Measurements from ENCODE around the gene TPM4. TPM values are rescaled to one million over a fixed set of nuclear protein-coding genes. Genes with fewer than 3 reads are reported as not detected.

Gene TPM4
- polyA plus RNA-seq, 2 donors = 350 to 439 TPM

DNA sequence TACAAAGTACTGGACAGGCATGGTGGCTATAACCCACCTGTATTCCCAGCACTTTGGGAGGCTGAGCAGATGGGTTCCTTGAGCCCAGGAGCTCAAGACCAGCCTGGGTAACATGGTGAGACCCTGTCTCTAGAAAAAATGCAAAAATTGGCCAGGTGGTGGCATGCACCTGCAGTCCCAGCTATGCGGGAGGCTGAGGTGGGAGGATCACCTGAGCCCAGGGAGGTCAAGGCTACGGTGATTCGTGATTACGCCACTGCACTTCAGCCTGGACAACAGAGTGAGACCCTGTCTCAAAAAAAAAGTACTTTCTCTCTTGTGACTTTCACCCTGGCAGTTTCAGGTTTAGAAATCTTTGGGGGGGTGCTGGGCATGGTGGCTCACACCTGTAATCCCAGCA, 24.2 kb downstream of the TPM4 start:
- WGBS, 2 donors = 94 to 96% methylated on average over 4 of the region's 4 CpGs
- Histone ChIP-seq H3K27ac (ENCODE audit: low read depth in 2 of 2, low read length in 1 of 2) (peak overlapping the region in 1 of 2 donors; percentile 21), H3K27me3 (ENCODE audit: control insufficient read depth in 1 of 2, insufficient read depth in 2 of 2, low read length in 2 of 2) (no peaks in the 10 kb centered on the region), H3K9me3 (ENCODE audit: control insufficient read depth in 2 of 2, insufficient read depth in 1 of 2, low read depth in 1 of 2, low read length in 1 of 2) (no peaks in the 10 kb centered on the region), H3K36me3 (ENCODE audit: control insufficient read depth in 2 of 2, insufficient read depth in 2 of 2, low read length in 1 of 2) (peaks cover 10 to 20% of the 10 kb centered on the region in 2 donors), H3K4me1 (ENCODE audit: control insufficient read depth in 2 of 2, insufficient read depth in 2 of 2, low read length in 1 of 2) (peaks cover 0 to 6% of the 10 kb centered on the region in 2 donors), H3K4me3 (ENCODE audit: low read depth in 1 of 2, low read length in 2 of 2) (no peak overlapping the region)

- Histone ChIP-seq H3K9me3 (ENCODE audit: control insufficient read depth in 2 of 2, insufficient read depth in 1 of 2, low read depth in 1 of 2, low read length in 1 of 2) (no peaks in the 10 kb centered on the region), H3K36me3 (ENCODE audit: control insufficient read depth in 2 of 2, insufficient read depth in 2 of 2, low read length in 1 of 2) (peaks cover 10 to 14% of the 10 kb centered on the region in 2 donors), H3K4me1 (ENCODE audit: control insufficient read depth in 2 of 2, insufficient read depth in 2 of 2, low read length in 1 of 2) (peaks cover 0 to 2% of the 10 kb centered on the region in 2 donors), H3K27ac (ENCODE audit: low read depth in 2 of 2, low read length in 1 of 2) (no peak overlapping the region), H3K4me3 (ENCODE audit: low read depth in 1 of 2, low read length in 2 of 2) (no peak overlapping the region), H3K27me3 (ENCODE audit: control insufficient read depth in 1 of 2, insufficient read depth in 2 of 2, low read length in 2 of 2) (no peaks in the 10 kb centered on the region)
- 90 to 91% methylated on average over 6 of the region's 6 CpGs for WGBS, 2 donors
Observed at GRCh38 chr19:16104722-16105121, 28.4 kb downstream of the TPM4 start.

DNA sequence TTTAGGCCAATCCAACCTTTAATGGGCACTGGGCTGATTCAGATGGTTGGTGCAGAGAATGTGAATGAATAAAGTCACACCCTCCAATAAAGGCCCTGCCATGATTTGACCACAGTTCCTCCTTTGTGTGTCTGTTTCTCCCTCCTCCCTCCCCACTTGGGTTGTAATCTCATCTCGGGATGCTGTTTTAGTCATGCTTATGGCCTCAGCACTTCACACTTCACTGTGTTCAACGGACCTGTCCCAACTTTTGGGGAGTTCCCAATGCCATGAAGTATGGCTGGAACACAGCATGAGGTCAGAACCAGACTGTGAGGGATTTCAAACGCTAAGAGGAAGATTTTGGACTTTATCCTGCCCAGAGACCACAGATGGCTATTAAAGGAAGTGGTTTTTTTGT, 29.8 kb downstream of the TPM4 start:
- Histone ChIP-seq H3K27ac (ENCODE audit: low read depth in 2 of 2, low read length in 1 of 2) (peak overlapping the region; percentile 14 to 61), H3K9me3 (ENCODE audit: control insufficient read depth in 2 of 2, insufficient read depth in 1 of 2, low read depth in 1 of 2, low read length in 1 of 2) (no peaks in the 10 kb centered on the region), H3K4me3 (ENCODE audit: low read depth in 1 of 2, low read length in 2 of 2) (no peak overlapping the region), H3K36me3 (ENCODE audit: control insufficient read depth in 2 of 2, insufficient read depth in 2 of 2, low read length in 1 of 2) (peaks cover 4 to 12% of the 10 kb centered on the region in 2 donors), H3K27me3 (ENCODE audit: control insufficient read depth in 1 of 2, insufficient read depth in 2 of 2, low read length in 2 of 2) (no peaks in the 10 kb centered on the region), H3K4me1 (ENCODE audit: control insufficient read depth in 2 of 2, insufficient read depth in 2 of 2, low read length in 1 of 2) (peaks cover 0 to 2% of the 10 kb centered on the region in 2 donors)
- 17 to 20% methylated on average over 3 of the region's 3 CpGs for WGBS, 2 donors

- Histone ChIP-seq H3K36me3 (ENCODE audit: control insufficient read depth in 2 of 2, insufficient read depth in 2 of 2, low read length in 1 of 2) (no peaks in the 10 kb centered on the region), H3K27me3 (ENCODE audit: control insufficient read depth in 1 of 2, insufficient read depth in 2 of 2, low read length in 2 of 2) (no peaks in the 10 kb centered on the region), H3K4me1 (ENCODE audit: control insufficient read depth in 2 of 2, insufficient read depth in 2 of 2, low read length in 1 of 2) (peaks cover 2 to 12% of the 10 kb centered on the region in 2 donors), H3K27ac (ENCODE audit: low read depth in 2 of 2, low read length in 1 of 2) (peak within 1 kb of the TSS; percentile 88 to 89), H3K9me3 (ENCODE audit: control insufficient read depth in 2 of 2, insufficient read depth in 1 of 2, low read depth in 1 of 2, low read length in 1 of 2) (no peaks in the 10 kb centered on the region), H3K4me3 (ENCODE audit: low read depth in 1 of 2, low read length in 2 of 2) (peak within 1 kb of the TSS; percentile 71 to 78)
- 1% methylated on average over 68 to 81 of the region's 81 CpGs for WGBS, 2 donors
Observed at GRCh38 chr19:16111160-16111908, 35.0 kb downstream of the TPM4 start, which contains the start of gene RAB8A. Gene RAB8A, plus strand, starts transcription at chr19:16111889. Its CDS starts 13 bp downstream, at chr19:16111902.

DNA sequence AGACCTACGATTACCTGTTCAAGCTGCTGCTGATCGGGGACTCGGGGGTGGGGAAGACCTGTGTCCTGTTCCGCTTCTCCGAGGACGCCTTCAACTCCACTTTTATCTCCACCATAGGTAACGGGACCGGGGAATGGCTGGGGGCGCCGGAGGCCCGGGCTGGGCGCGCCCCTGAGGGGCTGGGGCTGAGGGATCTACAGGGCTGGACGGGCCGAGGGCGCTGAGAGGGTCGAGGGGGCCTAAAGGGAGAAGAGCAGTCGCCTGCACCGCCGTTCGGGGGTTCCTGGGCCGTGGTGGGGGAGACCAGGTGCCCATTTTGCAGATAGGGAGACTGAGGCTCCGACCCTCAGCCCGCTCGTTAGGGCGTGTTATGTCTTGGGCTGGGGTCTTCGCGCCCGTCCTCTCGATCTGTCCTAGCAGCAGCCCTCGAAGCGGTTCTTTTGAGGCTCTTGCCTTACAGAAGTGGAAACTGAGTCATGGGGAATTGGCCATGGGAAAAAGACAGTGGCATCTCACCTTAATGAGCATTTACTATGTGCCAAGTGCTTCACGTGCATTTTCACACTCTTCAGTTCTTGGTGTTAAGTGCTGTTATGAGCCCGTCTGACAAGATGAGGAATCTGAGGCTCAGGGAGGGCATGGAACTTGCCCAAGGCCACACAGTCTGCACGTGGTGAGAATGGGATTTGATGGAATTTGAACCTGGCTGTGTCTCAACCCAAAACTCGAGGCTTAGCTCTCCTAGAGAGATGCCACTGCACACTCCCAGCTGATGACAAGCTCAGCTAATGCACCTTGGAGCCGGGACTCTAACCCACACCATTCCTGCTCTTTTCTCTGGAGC, 35.8 kb downstream of the TPM4 start:
- 1 to 2% methylated on average over 36 to 37 of the region's 37 CpGs for WGBS, 2 donors
- Histone ChIP-seq H3K9me3 (ENCODE audit: control insufficient read depth in 2 of 2, insufficient read depth in 1 of 2, low read depth in 1 of 2, low read length in 1 of 2) (no peaks in the 10 kb centered on the region), H3K4me1 (ENCODE audit: control insufficient read depth in 2 of 2, insufficient read depth in 2 of 2, low read length in 1 of 2) (peaks cover 2 to 12% of the 10 kb centered on the region in 2 donors)

GRCh38 chr19:16112778-16113177, 36.5 kb downstream of the TPM4 start:
- peak overlapping the region in 1 of 2 donors; percentile 78 for H3K4me3 ChIP-seq (ENCODE audit: low read depth in 1 of 2, low read length in 2 of 2)
- no peaks in the 10 kb centered on the region for H3K9me3 ChIP-seq (ENCODE audit: control insufficient read depth in 2 of 2, insufficient read depth in 1 of 2, low read depth in 1 of 2, low read length in 1 of 2)
- H3K4me1 ChIP-seq (ENCODE audit: control insufficient read depth in 2 of 2, insufficient read depth in 2 of 2, low read length in 1 of 2) = peaks cover 2 to 12% of the 10 kb centered on the region in 2 donors
- H3K27ac ChIP-seq (ENCODE audit: low read depth in 2 of 2, low read length in 1 of 2) = peak overlapping the region in 1 of 2 donors; percentile 34
- no peaks in the 10 kb centered on the region for H3K27me3 ChIP-seq (ENCODE audit: control insufficient read depth in 1 of 2, insufficient read depth in 2 of 2, low read length in 2 of 2)
- H3K36me3 ChIP-seq (ENCODE audit: control insufficient read depth in 2 of 2, insufficient read depth in 2 of 2, low read length in 1 of 2) = peaks cover 0 to 3% of the 10 kb centered on the region in 2 donors
- 38 to 46% methylated on average over 2 of the region's 2 CpGs for WGBS, 2 donors

More for the DNA sequence above, 35.8 kb downstream of the TPM4 start:
- Histone ChIP-seq H3K27me3 (ENCODE audit: control insufficient read depth in 1 of 2, insufficient read depth in 2 of 2, low read length in 2 of 2) (no peaks in the 10 kb centered on the region), H3K36me3 (ENCODE audit: control insufficient read depth in 2 of 2, insufficient read depth in 2 of 2, low read length in 1 of 2) (no peaks in the 10 kb centered on the region), H3K4me3 (ENCODE audit: low read depth in 1 of 2, low read length in 2 of 2) (peak overlapping the region; percentile 71 to 78), H3K27ac (ENCODE audit: low read depth in 2 of 2, low read length in 1 of 2) (peak overlapping the region; percentile 88 to 89)

- Histone ChIP-seq H3K36me3 (ENCODE audit: control insufficient read depth in 2 of 2, insufficient read depth in 2 of 2, low read length in 1 of 2) (peaks cover 3 to 12% of the 10 kb centered on the region in 2 donors), H3K4me3 (ENCODE audit: low read depth in 1 of 2, low read length in 2 of 2) (no peak overlapping the region), H3K9me3 (ENCODE audit: control insufficient read depth in 2 of 2, insufficient read depth in 1 of 2, low read depth in 1 of 2, low read length in 1 of 2) (no peaks in the 10 kb centered on the region), H3K4me1 (ENCODE audit: control insufficient read depth in 2 of 2, insufficient read depth in 2 of 2, low read length in 1 of 2) (peaks cover 2 to 12% of the 10 kb centered on the region in 2 donors), H3K27me3 (ENCODE audit: control insufficient read depth in 1 of 2, insufficient read depth in 2 of 2, low read length in 2 of 2) (no peaks in the 10 kb centered on the region), H3K27ac (ENCODE audit: low read depth in 2 of 2, low read length in 1 of 2) (no peak overlapping the region)
- WGBS, 2 donors = 83 to 86% methylated on average over 3 of the region's 3 CpGs
Observed at GRCh38 chr19:16113727-16114126, 37.4 kb downstream of the TPM4 start.

DNA sequence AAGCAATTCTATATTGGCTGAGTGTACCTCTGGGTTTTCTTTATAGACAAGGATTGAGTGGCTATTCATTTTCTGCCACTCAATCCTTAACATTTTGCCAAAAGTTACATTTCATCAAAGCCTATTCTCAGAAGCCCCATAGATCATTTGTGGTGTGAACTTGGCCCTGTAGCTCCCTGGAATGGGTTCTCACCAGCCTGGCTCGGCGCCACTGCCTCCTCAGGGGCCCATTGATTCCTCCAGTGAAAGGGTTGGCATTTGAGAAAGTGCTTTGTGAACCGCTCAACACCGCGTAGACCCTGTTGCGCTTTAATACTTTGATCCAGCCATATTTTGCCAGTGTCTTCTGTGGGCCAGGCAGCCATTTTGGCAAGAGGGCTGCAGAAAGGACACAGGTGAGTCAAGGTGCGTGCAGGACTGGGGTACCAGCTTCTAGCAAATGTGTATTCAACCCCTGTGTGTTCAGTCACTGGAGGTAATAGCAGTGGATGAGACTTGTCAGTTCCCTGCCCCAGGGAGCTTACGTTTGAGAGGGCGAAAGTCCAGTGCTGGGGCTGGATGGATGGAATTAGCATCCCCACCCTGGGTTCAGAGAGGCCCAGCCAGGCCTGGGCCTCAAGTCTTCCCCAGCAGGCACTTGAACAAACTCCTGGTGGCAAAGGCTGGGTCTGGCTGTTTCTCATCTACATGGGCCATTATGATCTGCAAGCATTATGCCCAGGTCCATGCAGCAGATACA, 39.2 kb downstream of the TPM4 start:
- Histone ChIP-seq H3K4me3 (ENCODE audit: low read depth in 1 of 2, low read length in 2 of 2) (no peak overlapping the region), H3K27me3 (ENCODE audit: control insufficient read depth in 1 of 2, insufficient read depth in 2 of 2, low read length in 2 of 2) (no peaks in the 10 kb centered on the region), H3K27ac (ENCODE audit: low read depth in 2 of 2, low read length in 1 of 2) (no peak overlapping the region), H3K4me1 (ENCODE audit: control insufficient read depth in 2 of 2, insufficient read depth in 2 of 2, low read length in 1 of 2) (peaks cover 2 to 12% of the 10 kb centered on the region in 2 donors), H3K36me3 (ENCODE audit: control insufficient read depth in 2 of 2, insufficient read depth in 2 of 2, low read length in 1 of 2) (peaks cover 5 to 18% of the 10 kb centered on the region in 2 donors), H3K9me3 (ENCODE audit: control insufficient read depth in 2 of 2, insufficient read depth in 1 of 2, low read depth in 1 of 2, low read length in 1 of 2) (no peaks in the 10 kb centered on the region)
- WGBS, 2 donors = 77 to 78% methylated on average over 9 of the region's 9 CpGs

DNA sequence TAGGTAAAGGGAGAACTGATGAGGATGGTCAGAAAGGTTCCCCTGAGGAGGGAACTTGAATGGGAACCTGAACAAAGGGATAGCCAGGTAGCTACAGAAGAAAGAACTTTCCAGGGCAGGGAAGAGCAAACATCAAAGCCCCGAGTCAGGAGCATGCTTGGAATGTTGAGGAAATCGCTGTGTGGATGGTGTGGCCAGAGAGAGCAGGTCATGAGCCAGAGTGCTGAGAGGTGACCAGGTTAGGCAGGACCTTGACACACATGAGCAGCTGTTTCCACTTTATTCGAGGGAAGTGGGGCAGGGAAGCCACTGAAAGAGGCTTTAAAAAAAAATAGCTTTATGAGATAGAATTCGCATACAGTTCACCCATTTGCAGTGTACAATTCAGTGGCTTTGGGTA, 39.8 kb downstream of the TPM4 start:
- H3K27me3 ChIP-seq (ENCODE audit: control insufficient read depth in 1 of 2, insufficient read depth in 2 of 2, low read length in 2 of 2) = no peaks in the 10 kb centered on the region
- no peak overlapping the region for H3K4me3 ChIP-seq (ENCODE audit: low read depth in 1 of 2, low read length in 2 of 2)
- peaks cover 2 to 12% of the 10 kb centered on the region in 2 donors for H3K4me1 ChIP-seq (ENCODE audit: control insufficient read depth in 2 of 2, insufficient read depth in 2 of 2, low read length in 1 of 2)
- H3K27ac ChIP-seq (ENCODE audit: low read depth in 2 of 2, low read length in 1 of 2) = no peak overlapping the region
- H3K9me3 ChIP-seq (ENCODE audit: control insufficient read depth in 2 of 2, insufficient read depth in 1 of 2, low read depth in 1 of 2, low read length in 1 of 2) = no peaks in the 10 kb centered on the region
- peaks cover 5 to 18% of the 10 kb centered on the region in 2 donors for H3K36me3 ChIP-seq (ENCODE audit: control insufficient read depth in 2 of 2, insufficient read depth in 2 of 2, low read length in 1 of 2)
- WGBS, 2 donors = 65 to 68% methylated on average over 4 of the region's 4 CpGs

All from esophagus (tissue), 2 donors.